Smooth muscle cell (in vitro differentiated cells): Measurements from ENCODE around the gene TINCR. TPM values are rescaled to one million over a fixed set of nuclear protein-coding genes. Genes with fewer than 3 reads are reported as not detected.
A peak's percentile ranks its signal among the peaks of the same experiment; 100 is the strongest.

Source experiments
- DNase-seq: peaks from one replicate; lab custom pipeline; 2025; ENCODE audit not compliant: unreplicated experiment; lab: John Stamatoyannopoulos, UW
- H2AFZ ChIP-seq: fragments of 200-600 bp; sonication (generic); 2 replicates; pipeline ENCODE4 v1.6.0; 2016; ENCODE audit warnings: antibody characterized with exemption, low read depth, mild to moderate bottlenecking
- H3F3A ChIP-seq: fragments of 200-600 bp; sonication (generic); 2 replicates; pipeline ENCODE4 v1.6.0; 2017; ENCODE audit warnings: antibody characterized with exemption, low read depth
- H3K27ac ChIP-seq: fragments of 200-600 bp; sonication (generic); 2 replicates; pipeline ENCODE4 v1.5.1; 2016; ENCODE audit warnings: low read depth, mild to moderate bottlenecking
- H3K27me3 ChIP-seq: fragments of 200-600 bp; sonication (generic); 2 replicates; pipeline ENCODE4 v1.6.1; 2016; ENCODE audit warnings: low read depth, mild to moderate bottlenecking
- H3K36me3 ChIP-seq: fragments of 200-600 bp; sonication (generic); 2 replicates; pipeline ENCODE4 v1.5.1; 2016; ENCODE audit warnings: low read depth
- H3K4me1 ChIP-seq: fragments of 200-600 bp; sonication (generic); 2 replicates; pipeline ENCODE4 v1.5.1; 2016; ENCODE audit warnings: low read depth
- H3K4me2 ChIP-seq: fragments of 200-600 bp; sonication (generic); 2 replicates; pipeline ENCODE4 v1.6.0; 2016; ENCODE audit warnings: mild to moderate bottlenecking
- H3K4me3 ChIP-seq: fragments of 200-600 bp; sonication (generic); 2 replicates; pipeline ENCODE4 v1.5.1; 2016; ENCODE audit warnings: mild to moderate bottlenecking
- H3K79me2 ChIP-seq: fragments of 200-600 bp; sonication (generic); 2 replicates; pipeline ENCODE4 v1.6.0; 2016; ENCODE audit warnings: low read depth, mild to moderate bottlenecking
- H3K9ac ChIP-seq: fragments of 200-600 bp; sonication (generic); 2 replicates; pipeline ENCODE4 v1.6.0; 2016; ENCODE audit warnings: low read depth
- H3K9me3 ChIP-seq: fragments of 200-600 bp; sonication (generic); replicated peaks from 2 replicates; pipeline ENCODE4 v1.5.1; 2016; ENCODE audit warnings: low read depth
- H4K20me1 ChIP-seq: fragments of 200-600 bp; sonication (generic); 2 replicates; pipeline ENCODE4 v1.6.0; 2016; ENCODE audit warnings: low read depth
- WGBS: methylation state at CpG from one replicate; pipeline ENCODE4 v1.1.7; 2016; ENCODE audit warnings: low lambda C conversion rate; 5-methylcytosine and 5-hydroxymethylcytosine counted together
- polyA plus RNA-seq: library from polyadenylated mRNA; unstranded; fragments of >200 nt; fragmentation: Nextera tagmentation; extraction: Ambion mirVana; gene quantifications from 2 replicates; pipeline ENCODE4 v1.2.1, GENCODE V29; 2016
- total RNA-seq: library from RNA; depleted of rRNA; stranded (reverse); fragments of >200 nt; gene quantifications from 2 replicates; pipeline ENCODE4 v1.2.3, GENCODE V29; 2014
- TF ChIP-seq, protein P1 (sequence below): fragments of 200-600 bp; sonication (generic); IDR thresholded peaks from 2 replicates; pipeline ENCODE4 v1.5.1; 2017; ENCODE audit warnings: borderline replicate concordance, mild to moderate bottlenecking, antibody characterized with exemption; ENCODE audit not compliant: insufficient read depth, poor library complexity, severe bottlenecking

The TINCR gene
- total and polyA plus RNA-seq, 2 experiments from 2014 or later, result 2.2 to 2.9 TPM

DNA sequence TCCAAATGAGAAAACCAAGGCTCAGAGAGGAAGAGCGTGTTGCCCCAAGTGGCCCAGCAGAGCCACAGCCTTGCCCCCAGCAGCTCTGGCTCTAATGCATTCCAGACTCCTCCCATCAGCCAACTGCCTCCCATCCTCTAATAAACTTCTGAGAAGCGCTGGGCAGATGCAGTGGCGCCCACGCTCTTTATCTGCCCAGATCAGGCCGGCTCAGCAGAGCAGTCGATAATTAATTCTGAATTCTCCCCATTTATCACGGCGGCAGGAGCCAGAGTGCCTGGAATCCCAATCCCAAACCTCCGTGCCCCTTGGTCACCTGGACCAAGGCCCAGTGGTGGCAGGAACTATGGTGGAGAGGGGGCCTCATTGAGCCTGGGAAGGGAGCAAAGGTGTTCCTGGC is 13.9 kb downstream of the TINCR start:
- WGBS, result 73% methylated on average over 9 of the region's 9 CpGs
- Histone ChIP-seq H3K9me3 (no peaks in the 10 kb centered on the region), H3F3A (no peaks in the 10 kb centered on the region), H3K4me2 (no peak overlapping the region), H3K4me3 (no peak overlapping the region), H3K4me1 (no peaks in the 10 kb centered on the region), H2AFZ (no peak overlapping the region), H3K36me3 (no peaks in the 10 kb centered on the region), H3K27ac (no peak overlapping the region), H3K79me2 (no peaks in the 10 kb centered on the region), H3K27me3 (no peaks in the 10 kb centered on the region), H4K20me1 (no peaks in the 10 kb centered on the region), H3K9ac (no peak overlapping the region)
- TF ChIP-seq, protein P1, sequence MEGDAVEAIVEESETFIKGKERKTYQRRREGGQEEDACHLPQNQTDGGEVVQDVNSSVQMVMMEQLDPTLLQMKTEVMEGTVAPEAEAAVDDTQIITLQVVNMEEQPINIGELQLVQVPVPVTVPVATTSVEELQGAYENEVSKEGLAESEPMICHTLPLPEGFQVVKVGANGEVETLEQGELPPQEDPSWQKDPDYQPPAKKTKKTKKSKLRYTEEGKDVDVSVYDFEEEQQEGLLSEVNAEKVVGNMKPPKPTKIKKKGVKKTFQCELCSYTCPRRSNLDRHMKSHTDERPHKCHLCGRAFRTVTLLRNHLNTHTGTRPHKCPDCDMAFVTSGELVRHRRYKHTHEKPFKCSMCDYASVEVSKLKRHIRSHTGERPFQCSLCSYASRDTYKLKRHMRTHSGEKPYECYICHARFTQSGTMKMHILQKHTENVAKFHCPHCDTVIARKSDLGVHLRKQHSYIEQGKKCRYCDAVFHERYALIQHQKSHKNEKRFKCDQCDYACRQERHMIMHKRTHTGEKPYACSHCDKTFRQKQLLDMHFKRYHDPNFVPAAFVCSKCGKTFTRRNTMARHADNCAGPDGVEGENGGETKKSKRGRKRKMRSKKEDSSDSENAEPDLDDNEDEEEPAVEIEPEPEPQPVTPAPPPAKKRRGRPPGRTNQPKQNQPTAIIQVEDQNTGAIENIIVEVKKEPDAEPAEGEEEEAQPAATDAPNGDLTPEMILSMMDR, result no peak
- no peak for DNase-seq

DNA sequence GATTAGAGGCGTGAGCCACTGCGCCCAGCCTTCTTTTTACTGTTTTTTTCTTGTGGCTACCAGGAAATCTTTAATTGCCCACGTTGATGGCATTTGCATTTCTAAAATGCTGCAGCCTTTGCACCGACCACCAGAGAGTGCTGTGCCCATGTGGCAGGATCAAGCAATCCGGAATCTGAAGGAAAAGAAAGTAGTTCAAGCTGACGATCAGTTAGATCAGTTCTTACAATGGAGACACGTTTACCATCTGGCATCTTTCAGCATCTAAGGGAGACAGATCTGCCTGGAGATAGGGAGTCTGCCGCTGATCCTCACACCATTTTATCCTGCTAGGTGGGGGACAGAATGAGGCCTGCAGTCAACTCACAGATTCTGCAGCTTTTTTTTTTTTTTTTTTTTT is 19.9 kb downstream of the TINCR start:
- Histone ChIP-seq H3K36me3 (no peaks in the 10 kb centered on the region), H3K79me2 (no peaks in the 10 kb centered on the region), H3K9ac (no peak overlapping the region), H3K4me3 (no peak overlapping the region), H2AFZ (no peak overlapping the region), H3K27ac (no peak overlapping the region), H3K9me3 (no peaks in the 10 kb centered on the region), H4K20me1 (no peaks in the 10 kb centered on the region), H3K27me3 (no peaks in the 10 kb centered on the region), H3K4me1 (no peaks in the 10 kb centered on the region), H3F3A (no peaks in the 10 kb centered on the region), H3K4me2 (no peak overlapping the region)
- no peak for DNase-seq
- TF ChIP-seq, protein P1, result peak; percentile 56
- WGBS, result 29% methylated on average over 8 of the region's 8 CpGs

DNA sequence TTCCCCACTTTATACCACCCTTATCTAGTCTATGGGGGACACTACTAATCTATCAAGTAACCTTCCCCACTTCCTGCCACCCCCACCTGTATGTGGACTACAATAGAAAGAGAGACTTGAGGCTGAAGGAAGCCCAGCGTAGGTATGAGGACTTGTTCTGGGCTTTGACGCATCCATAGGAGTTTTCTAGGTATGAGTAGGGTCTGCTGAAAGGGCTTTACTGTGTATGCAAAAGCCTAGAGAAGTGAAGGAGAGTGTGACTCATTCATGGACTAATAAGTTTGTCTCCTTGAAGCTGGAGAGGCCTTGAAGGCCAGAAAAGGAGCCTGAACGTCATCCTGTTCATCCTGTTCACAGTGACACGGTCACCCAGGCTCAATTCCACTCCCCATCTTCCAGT is 21.8 kb downstream of the TINCR start:
- no peak for DNase-seq
- H3K9me3 ChIP-seq, result no peaks in the 10 kb centered on the region

DNA sequence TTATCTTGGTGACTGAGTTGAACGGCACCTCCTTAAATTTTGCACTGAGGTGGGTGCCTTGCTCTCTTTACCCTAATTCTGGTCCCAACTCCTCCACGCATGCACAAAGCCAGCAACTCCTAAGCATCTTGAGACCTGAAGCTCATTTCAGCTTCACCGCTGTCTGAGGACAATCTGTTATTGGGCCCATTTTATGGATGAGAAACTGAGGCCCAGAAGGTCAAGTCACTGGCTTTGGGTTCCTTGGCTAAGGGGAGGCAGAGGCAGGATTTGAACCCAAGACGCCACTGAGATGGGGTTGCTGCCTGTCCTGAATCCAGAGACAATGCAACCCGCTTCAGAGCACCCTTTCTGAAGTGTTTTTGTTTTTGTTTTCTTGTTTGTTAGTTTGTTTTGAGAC is 22.7 kb downstream of the TINCR start:
- 95% methylated on average over 5 of the region's 5 CpGs for WGBS

More for the DNA sequence above, 21.8 kb downstream of the TINCR start:
- no peak overlapping the region for H3K4me2 ChIP-seq
- TF ChIP-seq, protein P1, result no peak
- no peaks in the 10 kb centered on the region for H3K4me1 ChIP-seq
- H3K36me3 ChIP-seq, result no peaks in the 10 kb centered on the region
- H3K27me3 ChIP-seq, result no peaks in the 10 kb centered on the region
- no peak overlapping the region for H3K27ac ChIP-seq
- H2AFZ ChIP-seq, result no peak overlapping the region
- no peak overlapping the region for H3K9ac ChIP-seq
- no peaks in the 10 kb centered on the region for H3K79me2 ChIP-seq
- H4K20me1 ChIP-seq, result no peaks in the 10 kb centered on the region
- no peaks in the 10 kb centered on the region for H3F3A ChIP-seq
- no peak overlapping the region for H3K4me3 ChIP-seq
- 78% methylated on average over 4 of the region's 4 CpGs for WGBS

More for the DNA sequence above, 22.7 kb downstream of the TINCR start:
- Histone ChIP-seq H3K27me3 (no peaks in the 10 kb centered on the region), H3K4me3 (no peak overlapping the region), H3F3A (no peaks in the 10 kb centered on the region), H3K4me2 (no peak overlapping the region), H3K79me2 (no peaks in the 10 kb centered on the region), H3K36me3 (no peaks in the 10 kb centered on the region), H3K9me3 (no peaks in the 10 kb centered on the region), H3K27ac (no peak overlapping the region), H4K20me1 (no peaks in the 10 kb centered on the region), H2AFZ (no peak overlapping the region), H3K9ac (no peak overlapping the region), H3K4me1 (no peaks in the 10 kb centered on the region)
- no peak for DNase-seq
- TF ChIP-seq, protein P1, result no peak
